GM12865 (cell line): ENCODE measurements around the gene LPP.

Experiments
- DNase-seq: peaks from one replicate; pipeline ENCODE4 v3.0.0; 2010; ENCODE audit warnings: low read depth
- H3K4me3 ChIP-seq: 2 replicates; pipeline ENCODE4 v1.5.1; 2011; ENCODE audit warnings: mild to moderate bottlenecking, low read depth, low read length, control low read depth
- TF ChIP-seq, protein P1 (sequence below): IDR thresholded peaks from 2 replicates; pipeline ENCODE4 v1.5.1; 2011; ENCODE audit warnings: low read length, control low read depth, low read depth, inconsistent platforms; ENCODE audit not compliant: insufficient read depth; ENCODE audit errors: missing control alignments

LPP gene

GRCh38 chr3:188215129-188215528, 61.2 kb downstream of the LPP start:
- no peak for DNase-seq
- H3K4me3 ChIP-seq = no peak overlapping the region
- TF ChIP-seq, protein P1, sequence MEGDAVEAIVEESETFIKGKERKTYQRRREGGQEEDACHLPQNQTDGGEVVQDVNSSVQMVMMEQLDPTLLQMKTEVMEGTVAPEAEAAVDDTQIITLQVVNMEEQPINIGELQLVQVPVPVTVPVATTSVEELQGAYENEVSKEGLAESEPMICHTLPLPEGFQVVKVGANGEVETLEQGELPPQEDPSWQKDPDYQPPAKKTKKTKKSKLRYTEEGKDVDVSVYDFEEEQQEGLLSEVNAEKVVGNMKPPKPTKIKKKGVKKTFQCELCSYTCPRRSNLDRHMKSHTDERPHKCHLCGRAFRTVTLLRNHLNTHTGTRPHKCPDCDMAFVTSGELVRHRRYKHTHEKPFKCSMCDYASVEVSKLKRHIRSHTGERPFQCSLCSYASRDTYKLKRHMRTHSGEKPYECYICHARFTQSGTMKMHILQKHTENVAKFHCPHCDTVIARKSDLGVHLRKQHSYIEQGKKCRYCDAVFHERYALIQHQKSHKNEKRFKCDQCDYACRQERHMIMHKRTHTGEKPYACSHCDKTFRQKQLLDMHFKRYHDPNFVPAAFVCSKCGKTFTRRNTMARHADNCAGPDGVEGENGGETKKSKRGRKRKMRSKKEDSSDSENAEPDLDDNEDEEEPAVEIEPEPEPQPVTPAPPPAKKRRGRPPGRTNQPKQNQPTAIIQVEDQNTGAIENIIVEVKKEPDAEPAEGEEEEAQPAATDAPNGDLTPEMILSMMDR = no peak

GRCh38 chr3:188217011-188217463, 63.1 kb downstream of the LPP start:
- no peak for DNase-seq
- TF ChIP-seq, protein P1 = no peak
- H3K4me3 ChIP-seq = no peak overlapping the region

DNA sequence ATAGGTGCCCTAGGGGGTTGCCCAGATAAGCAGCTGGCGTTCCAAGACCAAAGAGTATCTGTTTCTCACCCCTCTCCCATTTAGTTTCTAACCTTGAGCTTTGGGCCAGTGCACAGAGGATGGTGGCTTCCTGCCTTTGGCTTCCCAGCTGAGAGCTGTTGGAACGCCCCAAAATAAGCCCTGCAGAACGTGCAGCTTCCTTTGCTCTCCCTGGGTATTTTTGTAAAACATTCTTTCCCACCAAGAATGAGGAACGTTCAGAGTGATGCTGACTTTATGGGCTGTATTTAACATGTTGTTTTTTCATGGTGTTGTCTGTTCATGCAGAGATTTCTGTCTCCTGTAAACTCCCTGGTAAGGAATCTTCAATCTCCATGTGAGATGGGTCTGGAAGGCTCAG, 63.8 kb downstream of the LPP start:
- TF ChIP-seq, protein P1 = no peak
- no peak for DNase-seq
- H3K4me3 ChIP-seq = no peak overlapping the region

- H3K4me3 ChIP-seq = no peak overlapping the region
- no peak for DNase-seq
- TF ChIP-seq, protein P1 = no peak
Measured at GRCh38 chr3:188218603-188219002, 64.6 kb downstream of the LPP start.

DNA sequence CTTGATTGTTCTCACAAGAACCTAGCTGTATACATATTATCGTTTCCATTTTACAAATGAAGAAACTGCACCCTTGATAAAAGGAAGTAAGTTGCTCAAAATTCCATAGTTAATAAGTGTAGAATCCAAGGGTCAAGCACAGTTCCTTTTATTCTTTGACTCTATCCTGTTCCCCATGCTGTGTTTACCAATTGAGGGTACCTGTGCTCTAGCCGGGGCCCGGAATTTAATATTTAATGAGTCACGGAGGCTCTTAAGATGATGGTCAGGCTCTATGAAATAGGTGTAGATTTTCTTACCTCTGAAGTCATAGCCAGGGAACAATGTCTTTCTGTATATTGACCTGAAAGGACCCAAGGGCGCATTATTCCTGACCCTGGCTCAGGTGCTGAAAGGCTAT, 65.2 kb downstream of the LPP start:
- H3K4me3 ChIP-seq = no peak overlapping the region
- TF ChIP-seq, protein P1 = no peak

DNA sequence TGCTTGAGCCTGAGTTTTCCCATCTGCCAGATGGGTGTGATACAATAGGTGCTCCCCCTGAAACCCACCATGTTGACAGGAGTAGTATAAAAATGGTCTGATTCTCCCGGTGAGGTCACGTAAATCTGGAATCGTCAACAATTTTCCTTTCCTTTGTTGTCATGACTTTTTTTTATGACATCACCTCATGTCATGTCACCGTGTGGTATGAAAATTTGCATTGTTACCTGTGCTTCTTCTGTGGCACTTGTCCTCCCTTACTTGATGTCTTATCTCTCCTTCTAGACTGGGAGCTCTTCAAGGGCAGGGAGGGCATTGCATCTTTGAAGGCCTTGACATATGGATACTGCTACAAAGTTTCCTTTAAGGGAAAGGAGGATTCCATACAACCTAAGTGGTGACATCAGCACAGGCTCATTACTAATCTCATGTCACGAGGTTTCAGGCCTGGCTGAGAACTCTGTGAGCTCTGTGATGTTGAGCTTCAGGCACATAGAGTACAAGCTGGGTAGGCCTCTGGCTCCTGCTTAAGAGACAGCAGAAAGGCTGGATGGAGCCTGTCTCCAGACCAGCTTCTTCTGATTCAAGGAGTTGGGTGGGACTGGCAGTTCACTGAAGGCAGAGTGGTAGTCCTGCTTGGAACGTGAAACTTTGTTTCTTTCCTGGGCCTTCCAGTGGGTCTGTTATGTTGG, 66.3 kb downstream of the LPP start:
- no peak overlapping the region for H3K4me3 ChIP-seq
- TF ChIP-seq, protein P1 = no peak
- DNase-seq = no peak

More for the DNA sequence above, 65.2 kb downstream of the LPP start:
- no peak for DNase-seq

DNA sequence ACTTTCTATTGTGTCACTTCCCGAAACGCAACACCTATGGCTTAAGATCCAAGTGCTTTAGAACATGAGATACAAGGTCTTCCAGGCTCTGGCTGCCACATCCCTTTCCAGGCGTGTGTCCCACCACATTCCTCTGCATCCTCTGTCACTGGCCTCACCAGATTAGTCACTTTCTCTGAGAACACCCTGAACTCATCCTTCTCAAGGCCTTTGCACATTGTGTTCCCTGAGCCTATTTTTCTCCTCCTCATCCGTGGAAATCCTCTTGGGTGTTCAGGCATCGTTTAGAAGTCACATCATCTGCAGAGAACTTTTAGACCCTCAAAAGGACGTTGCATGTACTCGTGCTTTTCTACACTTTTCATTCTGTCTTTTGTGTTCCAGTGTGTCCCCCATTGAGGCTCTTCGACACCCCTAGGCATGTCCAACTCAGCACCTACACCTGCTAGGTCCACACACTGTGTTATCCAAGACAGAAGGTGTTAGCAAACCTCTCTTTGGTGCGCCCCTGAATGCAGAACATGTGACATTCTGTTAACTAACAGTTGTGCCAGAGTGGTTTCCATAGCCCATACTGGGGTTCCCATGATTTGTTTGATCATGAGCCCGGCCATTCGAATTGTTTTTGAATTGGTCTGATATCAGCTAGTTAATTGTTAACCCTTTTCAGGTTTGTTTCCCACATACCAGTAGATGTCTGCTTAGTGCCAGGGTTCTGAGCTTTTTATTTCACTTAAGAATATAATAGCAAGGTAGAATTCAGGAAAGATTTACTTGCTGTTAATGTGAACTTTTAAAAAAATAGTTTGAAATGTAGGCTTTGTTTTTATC, 67.2 kb downstream of the LPP start:
- H3K4me3 ChIP-seq = no peak overlapping the region
- TF ChIP-seq, protein P1 = no peak
- DNase-seq = no peak
